SU-DHL-6 (cell line): ENCODE measurements around the gene ARAP3.

Experiments
- H2AFZ ChIP-seq: fragments of 200-600 bp; sonication (generic); 2 replicates; pipeline ENCODE4 v1.6.1; 2014; ENCODE audit warnings: low read depth, mild to moderate bottlenecking, moderate library complexity, mixed read lengths, antibody characterized with exemption, low read length; ENCODE audit not compliant: severe bottlenecking
- H3F3A ChIP-seq: fragments of 200-600 bp; shearing (Covaris generic); 2 replicates; pipeline ENCODE4 v1.6.0; 2016; ENCODE audit warnings: antibody characterized with exemption, mild to moderate bottlenecking; ENCODE audit not compliant: insufficient read depth
- H3K27ac ChIP-seq: fragments of 200-600 bp; sonication (generic); 2 replicates; pipeline ENCODE4 v1.5.1; 2016; ENCODE audit warnings: low read depth, mild to moderate bottlenecking, low read length, moderate library complexity, mixed read lengths
- H3K27me3 ChIP-seq: fragments of 200-600 bp; sonication (generic), shearing (Covaris generic); 2 replicates; pipeline ENCODE4 v1.6.0; 2014; ENCODE audit warnings: mild to moderate bottlenecking, low read length
- H3K36me3 ChIP-seq: fragments of 200-600 bp; sonication (generic); 2 replicates; pipeline ENCODE4 v1.6.1; 2014; ENCODE audit warnings: mild to moderate bottlenecking, low read length, mixed read lengths
- H3K4me2 ChIP-seq: fragments of 300-600, 200-600 bp; shearing (Covaris generic), sonication (generic); 2 replicates; pipeline ENCODE4 v1.6.0; 2014; ENCODE audit warnings: low read length, low read depth, mild to moderate bottlenecking; ENCODE audit not compliant: poor library complexity, severe bottlenecking
- H3K4me3 ChIP-seq: fragments of 200-600 bp; sonication (generic); 2 replicates; pipeline ENCODE4 v1.5.1; 2014; ENCODE audit warnings: antibody characterized with exemption, low read length, mild to moderate bottlenecking, mixed read lengths; ENCODE audit not compliant: insufficient read depth, poor library complexity, severe bottlenecking
- H3K79me2 ChIP-seq: fragments of 200-600 bp; sonication (generic); 2 replicates; pipeline ENCODE4 v1.6.1; 2014; ENCODE audit warnings: mild to moderate bottlenecking, low read length, moderate library complexity; ENCODE audit not compliant: insufficient read depth
- H3K9ac ChIP-seq: fragments of 200-600 bp; sonication (generic); 2 replicates; pipeline ENCODE4 v1.7.0; 2014; ENCODE audit warnings: mild to moderate bottlenecking, low read length
- H3K9me2 ChIP-seq: fragments of 200-600 bp; sonication (generic); replicated peaks from 2 replicates; pipeline ENCODE4 v1.6.1; 2014; ENCODE audit warnings: low read length; ENCODE audit not compliant: insufficient read depth
- H3K9me3 ChIP-seq: fragments of 200-600 bp; sonication (generic); 2 replicates; pipeline ENCODE4 v1.6.1; 2014; ENCODE audit warnings: low read length, mixed read lengths; ENCODE audit not compliant: insufficient read depth
- H4K20me1 ChIP-seq: fragments of 200-600 bp; sonication (generic); 2 replicates; pipeline ENCODE4 v1.6.1; 2014; ENCODE audit warnings: low read depth, mild to moderate bottlenecking, antibody characterized with exemption, low read length, moderate library complexity, mixed read lengths
- EZH2phosphoT487 ChIP-seq: fragments of 200-600 bp; sonication (generic), shearing (Covaris generic); conservative IDR thresholded peaks from 2 replicates; pipeline ENCODE4 v1.6.1; 2018; ENCODE audit warnings: mild to moderate bottlenecking, antibody characterized with exemption, low read length, moderate library complexity, mixed read lengths
- TF ChIP-seq, protein P1 (sequence below): fragments of 200-600 bp; sonication (generic); IDR thresholded peaks from one replicate; pipeline ENCODE4 v1.5.1; 2017; ENCODE audit warnings: antibody characterized with exemption, mild to moderate bottlenecking, low read length, moderate library complexity; ENCODE audit not compliant: insufficient read depth, poor library complexity, severe bottlenecking

Gene ARAP3

DNA sequence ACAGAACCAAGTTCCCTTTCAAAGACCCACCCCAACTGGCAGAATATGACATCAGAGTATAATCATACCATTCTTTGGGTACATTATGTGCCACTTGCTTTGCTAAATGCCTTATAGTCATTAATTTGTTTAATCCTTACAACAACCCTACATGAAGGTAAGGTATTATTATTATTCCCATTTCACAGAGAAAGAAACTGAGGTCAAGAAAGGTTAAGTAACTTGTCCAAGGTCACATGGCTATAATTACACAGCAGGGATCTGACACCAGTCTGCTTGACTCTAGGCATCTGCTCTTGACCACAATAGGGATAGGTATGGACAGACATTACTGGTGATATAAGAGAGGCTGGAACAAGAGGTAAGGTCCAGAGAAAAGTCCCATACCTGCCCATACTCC lies 32.1 kb downstream of the ARAP3 start:
- Histone ChIP-seq H3K27ac (no peak overlapping the region), H3K4me3 (no peak overlapping the region), H3K4me2 (peak overlapping the region; percentile 85), H4K20me1 (no peaks in the 10 kb centered on the region), H3K9ac (no peak overlapping the region), H3K79me2 (no peaks in the 10 kb centered on the region), H3F3A (peaks cover 11% of the 10 kb centered on the region; the same call in 1 of the 2 replicates), H3K27me3 (no peaks in the 10 kb centered on the region), H3K36me3 (no peaks in the 10 kb centered on the region), H2AFZ (no peak overlapping the region), H3K9me2 (no peaks in the 10 kb centered on the region), H3K9me3 (no peaks in the 10 kb centered on the region)
- TF ChIP-seq, protein P1, sequence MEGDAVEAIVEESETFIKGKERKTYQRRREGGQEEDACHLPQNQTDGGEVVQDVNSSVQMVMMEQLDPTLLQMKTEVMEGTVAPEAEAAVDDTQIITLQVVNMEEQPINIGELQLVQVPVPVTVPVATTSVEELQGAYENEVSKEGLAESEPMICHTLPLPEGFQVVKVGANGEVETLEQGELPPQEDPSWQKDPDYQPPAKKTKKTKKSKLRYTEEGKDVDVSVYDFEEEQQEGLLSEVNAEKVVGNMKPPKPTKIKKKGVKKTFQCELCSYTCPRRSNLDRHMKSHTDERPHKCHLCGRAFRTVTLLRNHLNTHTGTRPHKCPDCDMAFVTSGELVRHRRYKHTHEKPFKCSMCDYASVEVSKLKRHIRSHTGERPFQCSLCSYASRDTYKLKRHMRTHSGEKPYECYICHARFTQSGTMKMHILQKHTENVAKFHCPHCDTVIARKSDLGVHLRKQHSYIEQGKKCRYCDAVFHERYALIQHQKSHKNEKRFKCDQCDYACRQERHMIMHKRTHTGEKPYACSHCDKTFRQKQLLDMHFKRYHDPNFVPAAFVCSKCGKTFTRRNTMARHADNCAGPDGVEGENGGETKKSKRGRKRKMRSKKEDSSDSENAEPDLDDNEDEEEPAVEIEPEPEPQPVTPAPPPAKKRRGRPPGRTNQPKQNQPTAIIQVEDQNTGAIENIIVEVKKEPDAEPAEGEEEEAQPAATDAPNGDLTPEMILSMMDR = no peak
- TF ChIP-seq EZH2phosphoT487 = no peak

DNA sequence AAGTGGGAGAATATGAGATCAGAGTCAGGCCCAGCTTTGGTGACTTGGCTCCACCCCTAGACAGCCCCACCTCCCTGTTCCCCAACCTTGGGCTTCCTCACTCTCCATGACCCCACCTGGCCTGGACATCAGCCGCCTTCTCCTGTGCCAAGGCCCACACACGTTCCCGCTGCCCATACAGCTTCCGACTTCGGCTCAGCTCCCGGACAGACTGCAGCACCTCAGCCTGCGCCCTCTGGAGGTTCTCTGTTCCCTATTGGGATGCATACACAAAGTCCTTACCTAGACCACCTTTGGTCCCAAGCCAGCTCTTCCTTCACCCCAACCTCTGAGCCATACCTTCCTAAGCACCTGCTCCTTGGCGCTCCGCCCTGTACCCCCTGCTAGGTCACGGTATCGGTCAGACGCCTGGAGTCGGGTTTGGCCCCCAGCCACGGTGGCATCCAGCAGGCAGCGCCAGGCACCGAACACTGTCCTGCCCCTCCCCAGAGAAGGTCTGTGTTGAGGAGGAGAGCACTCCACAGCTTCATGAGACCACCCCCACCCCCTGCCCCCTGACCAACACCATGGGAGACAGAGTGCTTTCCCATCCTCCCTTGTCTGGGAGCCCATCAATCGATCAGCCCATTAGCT lies 32.9 kb downstream of the ARAP3 start:
- no peak overlapping the region for H2AFZ ChIP-seq
- no peaks in the 10 kb centered on the region for H3K36me3 ChIP-seq
- H3K4me2 ChIP-seq = no peak overlapping the region
- H3F3A ChIP-seq = peaks cover 11% of the 10 kb centered on the region; the same call in 1 of the 2 replicates
- H3K79me2 ChIP-seq = no peaks in the 10 kb centered on the region
- no peaks in the 10 kb centered on the region for H3K9me2 ChIP-seq
- H4K20me1 ChIP-seq = no peaks in the 10 kb centered on the region
- TF ChIP-seq, protein P1 = no peak
- no peak for TF ChIP-seq EZH2phosphoT487
- H3K9me3 ChIP-seq = no peaks in the 10 kb centered on the region
- no peaks in the 10 kb centered on the region for H3K27me3 ChIP-seq
- no peak overlapping the region for H3K9ac ChIP-seq
- no peak overlapping the region for H3K27ac ChIP-seq
- no peak overlapping the region for H3K4me3 ChIP-seq

DNA sequence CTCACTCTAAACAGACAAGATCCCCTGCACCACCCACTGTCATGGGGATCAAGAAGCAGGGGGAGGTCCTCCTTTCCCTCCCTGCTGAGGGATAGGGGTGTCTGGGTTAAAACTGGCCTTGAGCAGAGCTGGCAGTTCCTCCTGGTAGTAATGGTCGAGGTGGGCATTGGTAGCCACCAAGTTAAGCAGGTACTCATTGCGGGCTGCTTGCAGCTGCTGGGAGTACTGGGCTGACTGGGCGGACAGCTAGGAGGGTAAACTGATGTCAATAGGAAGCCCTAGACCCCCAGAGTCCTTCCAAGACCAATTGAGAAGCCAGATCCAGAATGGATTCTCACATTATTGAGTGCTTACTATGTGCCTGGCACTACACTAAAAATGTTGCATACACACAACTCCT lies 34.2 kb downstream of the ARAP3 start:
- Histone ChIP-seq H3K36me3 (no peaks in the 10 kb centered on the region), H3K79me2 (no peaks in the 10 kb centered on the region), H3K27ac (no peak overlapping the region), H3F3A (peaks cover 11% of the 10 kb centered on the region; the same call in 1 of the 2 replicates), H3K4me3 (no peak overlapping the region), H4K20me1 (no peaks in the 10 kb centered on the region), H3K9ac (no peak overlapping the region), H3K9me3 (no peaks in the 10 kb centered on the region), H2AFZ (no peak overlapping the region), H3K4me2 (no peak overlapping the region), H3K27me3 (no peaks in the 10 kb centered on the region), H3K9me2 (no peaks in the 10 kb centered on the region)
- no peak for TF ChIP-seq EZH2phosphoT487
- TF ChIP-seq, protein P1 = no peak
